ENCODE measurements around the gene C2orf80.
"Not testable (repeated sequence)": the region's sequence is repeated elsewhere in the genome, so short reads cannot be mapped to it uniquely, and the experiment has no call there.

Gene C2orf80

GRCh38 chr2:208189810-208190503 is at the start of gene C2orf80:
TSS of gene C2orf80 (minus strand) at chr2:208190030. CDS start at chr2:208186986, 3,044 bp downstream.
- DNase-seq, result no peak

- DNase-seq, result no peak
These were observed 46.0 kb upstream of the C2orf80 start for GRCh38 chr2:208235860-208236259.

- no peak for DNase-seq
These were observed 45.0 kb upstream of the C2orf80 start for GRCh38 chr2:208234786-208235185.

GRCh38 chr2:208228476-208228875 is 38.6 kb upstream of the C2orf80 start:
- DNase-seq, result no peak

- DNase-seq, result no peak
These were observed 37.9 kb upstream of the C2orf80 start for GRCh38 chr2:208227581-208228232.

- no peak for DNase-seq
These were observed 35.0 kb upstream of the C2orf80 start for GRCh38 chr2:208224802-208225201.

- DNase-seq, result no peak
These were observed 32.5 kb upstream of the C2orf80 start for GRCh38 chr2:208222351-208222750.

- not testable (repeated sequence) for DNase-seq
These were observed 32.0 kb upstream of the C2orf80 start for GRCh38 chr2:208221873-208222272.

GRCh38 chr2:208210688-208211451 is 21.0 kb upstream of the C2orf80 start:
- DNase-seq, result no peak

GRCh38 chr2:208208335-208209085 is 18.7 kb upstream of the C2orf80 start:
- no peak for DNase-seq

GRCh38 chr2:208207769-208208168 is 17.9 kb upstream of the C2orf80 start:
- no peak for DNase-seq

- DNase-seq, result no peak
These were observed 14.3 kb upstream of the C2orf80 start for GRCh38 chr2:208204166-208204565.

- DNase-seq, result no peak
These were observed 5.7 kb upstream of the C2orf80 start for GRCh38 chr2:208195531-208195930.

- DNase-seq, result no peak
These were observed 2.9 kb upstream of the C2orf80 start for GRCh38 chr2:208192611-208193236.

- no peak for DNase-seq
These were observed 591 bp downstream of the C2orf80 start for GRCh38 chr2:208189069-208189809.

- DNase-seq, result no peak
These were observed 2.9 kb downstream of the C2orf80 start for GRCh38 chr2:208186893-208187292.

- DNase-seq, result no peak
These were observed 3.4 kb downstream of the C2orf80 start for GRCh38 chr2:208186465-208186864.

- no peak for DNase-seq
These were observed 5.7 kb downstream of the C2orf80 start for GRCh38 chr2:208183972-208184705.

GRCh38 chr2:208183526-208183925 is 6.3 kb downstream of the C2orf80 start:
- DNase-seq, result no peak

GRCh38 chr2:208182835-208183234 is 7.0 kb downstream of the C2orf80 start:
- no peak for DNase-seq

GRCh38 chr2:208179028-208179609 is 10.7 kb downstream of the C2orf80 start:
- DNase-seq, result no peak
